Peyer's patch (tissue), 4 donors: Measurements from ENCODE around the gene KRT83.
A peak's percentile ranks its signal among the peaks of the same experiment; 100 is the strongest.

Experiments used
- POLR2A ChIP-seq, 2 donors: fragments of 450-650 bp; IDR thresholded peaks; one replicate each; pipeline ENCODE4 v1.5.1; 2017; ENCODE audit warnings: antibody characterized with exemption in 2 of 2, mild to moderate bottlenecking in 2 of 2, moderate library complexity in 2 of 2
- TF ChIP-seq, protein P1 (sequence below), 6 experiments: fragments of 450-650 bp in 4 of 6; fragments of 200-600 bp in 2 of 6; sonication (generic) in 1 of 6; IDR thresholded peaks; one replicate each; pipeline ENCODE4 v1.5.1; 2017 to 2019; ENCODE audit warnings: antibody characterized with exemption in 6 of 6, mild to moderate bottlenecking in 3 of 6, moderate library complexity in 1 of 6

DNA sequence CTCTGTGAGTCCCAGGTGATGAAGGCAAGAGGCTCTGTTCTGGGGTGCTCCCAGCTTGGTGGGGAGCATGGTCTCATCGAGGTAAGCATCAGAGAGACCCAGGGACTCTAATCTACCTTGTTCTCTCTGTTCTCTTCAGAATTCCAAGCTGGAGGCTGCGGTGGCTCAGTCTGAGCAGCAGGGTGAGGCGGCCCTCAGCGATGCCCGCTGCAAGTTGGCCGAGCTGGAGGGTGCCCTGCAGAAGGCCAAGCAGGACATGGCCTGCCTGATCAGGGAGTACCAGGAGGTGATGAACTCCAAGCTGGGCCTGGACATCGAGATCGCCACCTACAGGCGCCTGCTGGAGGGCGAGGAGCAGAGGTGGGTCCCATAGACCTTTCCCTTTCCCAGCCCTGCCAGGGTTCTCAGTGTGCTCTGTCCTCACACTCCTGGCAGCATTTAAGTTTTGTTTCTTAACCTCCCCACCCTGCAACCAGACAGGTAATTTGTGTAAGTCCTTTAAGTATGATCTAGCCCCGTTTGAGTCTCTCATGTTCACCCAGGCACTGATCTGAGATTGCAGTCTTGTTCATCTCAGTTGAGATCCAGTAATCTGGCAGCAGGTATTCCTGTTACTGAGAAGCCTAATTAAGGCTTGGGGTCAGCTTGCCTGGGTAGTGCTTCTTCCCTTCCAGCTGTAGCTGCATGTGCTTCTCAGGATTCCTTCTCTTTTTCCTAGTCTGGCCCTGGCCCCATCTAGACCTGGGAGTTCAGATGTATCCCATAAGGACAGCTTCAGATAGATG, 15.1 kb downstream of the KRT83 start:
- TF ChIP-seq, protein P1, sequence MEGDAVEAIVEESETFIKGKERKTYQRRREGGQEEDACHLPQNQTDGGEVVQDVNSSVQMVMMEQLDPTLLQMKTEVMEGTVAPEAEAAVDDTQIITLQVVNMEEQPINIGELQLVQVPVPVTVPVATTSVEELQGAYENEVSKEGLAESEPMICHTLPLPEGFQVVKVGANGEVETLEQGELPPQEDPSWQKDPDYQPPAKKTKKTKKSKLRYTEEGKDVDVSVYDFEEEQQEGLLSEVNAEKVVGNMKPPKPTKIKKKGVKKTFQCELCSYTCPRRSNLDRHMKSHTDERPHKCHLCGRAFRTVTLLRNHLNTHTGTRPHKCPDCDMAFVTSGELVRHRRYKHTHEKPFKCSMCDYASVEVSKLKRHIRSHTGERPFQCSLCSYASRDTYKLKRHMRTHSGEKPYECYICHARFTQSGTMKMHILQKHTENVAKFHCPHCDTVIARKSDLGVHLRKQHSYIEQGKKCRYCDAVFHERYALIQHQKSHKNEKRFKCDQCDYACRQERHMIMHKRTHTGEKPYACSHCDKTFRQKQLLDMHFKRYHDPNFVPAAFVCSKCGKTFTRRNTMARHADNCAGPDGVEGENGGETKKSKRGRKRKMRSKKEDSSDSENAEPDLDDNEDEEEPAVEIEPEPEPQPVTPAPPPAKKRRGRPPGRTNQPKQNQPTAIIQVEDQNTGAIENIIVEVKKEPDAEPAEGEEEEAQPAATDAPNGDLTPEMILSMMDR (IDR thresholded peaks at IDR 0.05), result peak in 3 of 6 experiments; percentile 32 to 34 (median 32)
- TF ChIP-seq POLR2A (IDR thresholded peaks at IDR 0.05), result no peak
